Measurements from ENCODE around the gene SLC4A3. TPM values are rescaled to one million over a fixed set of nuclear protein-coding genes. Genes with fewer than 3 reads are reported as not detected.

Gene SLC4A3
- polyA plus RNA-seq, 1 donor (not counting 4 experiments of a cell fraction or from before 2014, with no cell fraction given) = 6.2 TPM

DNA sequence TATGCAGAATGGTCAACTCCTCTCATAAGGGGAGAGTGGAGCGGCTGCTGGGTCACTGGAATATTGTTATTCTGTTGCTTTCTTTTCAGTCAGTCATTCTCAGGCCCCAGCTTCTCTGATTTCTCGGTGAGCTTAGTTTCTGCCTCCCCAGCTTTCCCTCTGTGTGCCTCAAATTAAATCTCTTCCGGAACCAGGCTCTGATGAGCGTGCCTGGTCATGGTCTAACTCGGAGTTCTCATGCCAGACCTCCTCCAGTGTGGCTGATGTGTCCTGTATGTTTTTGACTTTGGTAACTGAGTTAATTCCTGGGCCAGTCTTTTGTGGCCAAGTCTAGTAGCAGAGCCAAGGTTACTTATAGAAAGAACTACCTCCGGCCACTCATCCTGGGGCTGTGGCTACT is 34.7 kb upstream of the SLC4A3 start:
- no peaks in the 10 kb centered on the region for H3K36me3 ChIP-seq (ENCODE audit: control insufficient read depth in 2 of 2, extremely low read depth in 1 of 2, insufficient read depth in 2 of 2, low read length in 2 of 2)
- H3K9me3 ChIP-seq (ENCODE audit: control insufficient read depth, low read depth, low read length) = no peaks in the 10 kb centered on the region
- H4K20me1 ChIP-seq (ENCODE audit: control insufficient read depth, extremely low read depth, insufficient read depth, low read length) = no peaks in the 10 kb centered on the region
- dilution Hi-C loops (cut with MboI; ENCODE audit: extremely low pct_ligation_motif_present, low sequenced_read_pairs) = no loop called here
- DNase-seq (ENCODE audit: low read depth, low spot score) (no peak), FAIRE-seq (no peak)
- no peaks in the 10 kb centered on the region for H3K79me2 ChIP-seq (ENCODE audit: control insufficient read depth, insufficient read depth, low read length)
- H3K9ac ChIP-seq (ENCODE audit: control insufficient read depth, extremely low read depth, insufficient read depth, low read length) = no peak overlapping the region
- H2AFZ ChIP-seq (ENCODE audit: control insufficient read depth, low read length) = no peak overlapping the region
- H3K9me1 ChIP-seq (ENCODE audit: control insufficient read depth, extremely low read depth, insufficient read depth, low read length) = no peaks in the 10 kb centered on the region
- H3K27ac ChIP-seq (ENCODE audit: control insufficient read depth, insufficient read depth, low read length) = no peak overlapping the region
- TF ChIP-seq, protein P1, sequence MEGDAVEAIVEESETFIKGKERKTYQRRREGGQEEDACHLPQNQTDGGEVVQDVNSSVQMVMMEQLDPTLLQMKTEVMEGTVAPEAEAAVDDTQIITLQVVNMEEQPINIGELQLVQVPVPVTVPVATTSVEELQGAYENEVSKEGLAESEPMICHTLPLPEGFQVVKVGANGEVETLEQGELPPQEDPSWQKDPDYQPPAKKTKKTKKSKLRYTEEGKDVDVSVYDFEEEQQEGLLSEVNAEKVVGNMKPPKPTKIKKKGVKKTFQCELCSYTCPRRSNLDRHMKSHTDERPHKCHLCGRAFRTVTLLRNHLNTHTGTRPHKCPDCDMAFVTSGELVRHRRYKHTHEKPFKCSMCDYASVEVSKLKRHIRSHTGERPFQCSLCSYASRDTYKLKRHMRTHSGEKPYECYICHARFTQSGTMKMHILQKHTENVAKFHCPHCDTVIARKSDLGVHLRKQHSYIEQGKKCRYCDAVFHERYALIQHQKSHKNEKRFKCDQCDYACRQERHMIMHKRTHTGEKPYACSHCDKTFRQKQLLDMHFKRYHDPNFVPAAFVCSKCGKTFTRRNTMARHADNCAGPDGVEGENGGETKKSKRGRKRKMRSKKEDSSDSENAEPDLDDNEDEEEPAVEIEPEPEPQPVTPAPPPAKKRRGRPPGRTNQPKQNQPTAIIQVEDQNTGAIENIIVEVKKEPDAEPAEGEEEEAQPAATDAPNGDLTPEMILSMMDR (optimal IDR thresholded peaks at IDR 0.05 in 1 of 3, IDR thresholded peaks at IDR 0.05 in 1 of 3, conservative IDR thresholded peaks at IDR 0.05 in 1 of 3; ENCODE audit: extremely low read depth in 1 of 3, insufficient read depth in 2 of 3, low read length in 3 of 3) = no peak
- TF ChIP-seq EZH2 (IDR thresholded peaks at IDR 0.05; ENCODE audit: low read length) = no peak
- H3K27me3 ChIP-seq (ENCODE audit: control insufficient read depth, extremely low read depth, insufficient read depth, low read length) = no peaks in the 10 kb centered on the region
- no peak overlapping the region for H3K4me2 ChIP-seq (ENCODE audit: control insufficient read depth, extremely low read depth, insufficient read depth, low read depth, low read length)
- peaks cover 5% of the 10 kb centered on the region for H3K4me1 ChIP-seq (ENCODE audit: control insufficient read depth, extremely low read depth, insufficient read depth, low read length)
- no peak overlapping the region for H3K4me3 ChIP-seq (ENCODE audit: control insufficient read depth in 2 of 3, extremely low read depth in 1 of 3, insufficient read depth in 2 of 3, low read depth in 1 of 3, low read length in 3 of 3)

DNA sequence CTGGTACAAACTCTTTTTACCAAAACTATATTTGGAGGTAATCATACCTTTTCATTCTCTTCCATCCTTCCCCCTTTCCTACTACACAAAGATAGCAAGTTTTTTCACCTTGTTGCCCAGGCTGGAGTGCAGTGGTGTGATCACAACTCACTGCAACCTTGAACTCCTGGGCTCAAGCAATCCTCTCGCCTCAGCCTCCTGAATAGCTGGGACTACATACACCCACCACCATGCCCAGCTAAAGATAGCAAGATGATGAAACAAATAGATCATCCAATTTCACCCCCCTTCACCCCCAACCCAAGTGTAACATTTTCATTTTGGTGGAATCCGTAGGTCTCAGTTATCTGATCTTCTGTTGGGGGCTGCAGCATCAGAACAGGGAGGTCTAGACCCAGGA is 34.3 kb upstream of the SLC4A3 start:
- H3K4me2 ChIP-seq (ENCODE audit: control insufficient read depth, extremely low read depth, insufficient read depth, low read depth, low read length) = no peak overlapping the region
- FAIRE-seq (no peak), DNase-seq (ENCODE audit: low read depth, low spot score) (no peak)
- dilution Hi-C loops (cut with MboI; ENCODE audit: extremely low pct_ligation_motif_present, low sequenced_read_pairs) = no loop called here
- H3K9me1 ChIP-seq (ENCODE audit: control insufficient read depth, extremely low read depth, insufficient read depth, low read length) = no peaks in the 10 kb centered on the region
- no peaks in the 10 kb centered on the region for H3K27me3 ChIP-seq (ENCODE audit: control insufficient read depth, extremely low read depth, insufficient read depth, low read length)
- H3K27ac ChIP-seq (ENCODE audit: control insufficient read depth, insufficient read depth, low read length) = no peak overlapping the region
- no peak for TF ChIP-seq EZH2 (IDR thresholded peaks at IDR 0.05; ENCODE audit: low read length)
- TF ChIP-seq, protein P1 (optimal IDR thresholded peaks at IDR 0.05 in 1 of 3, IDR thresholded peaks at IDR 0.05 in 1 of 3, conservative IDR thresholded peaks at IDR 0.05 in 1 of 3; ENCODE audit: extremely low read depth in 1 of 3, insufficient read depth in 2 of 3, low read length in 3 of 3) = no peak
- no peaks in the 10 kb centered on the region for H3K9me3 ChIP-seq (ENCODE audit: control insufficient read depth, low read depth, low read length)
- H3K36me3 ChIP-seq (ENCODE audit: control insufficient read depth in 2 of 2, extremely low read depth in 1 of 2, insufficient read depth in 2 of 2, low read length in 2 of 2) = no peaks in the 10 kb centered on the region
- H2AFZ ChIP-seq (ENCODE audit: control insufficient read depth, low read length) = no peak overlapping the region
- peaks cover 1% of the 10 kb centered on the region for H3K79me2 ChIP-seq (ENCODE audit: control insufficient read depth, insufficient read depth, low read length)
- H3K4me1 ChIP-seq (ENCODE audit: control insufficient read depth, extremely low read depth, insufficient read depth, low read length) = peaks cover 5% of the 10 kb centered on the region
- H3K4me3 ChIP-seq (ENCODE audit: control insufficient read depth in 2 of 3, extremely low read depth in 1 of 3, insufficient read depth in 2 of 3, low read depth in 1 of 3, low read length in 3 of 3) = no peak overlapping the region
- no peak overlapping the region for H3K9ac ChIP-seq (ENCODE audit: control insufficient read depth, extremely low read depth, insufficient read depth, low read length)
- no peaks in the 10 kb centered on the region for H4K20me1 ChIP-seq (ENCODE audit: control insufficient read depth, extremely low read depth, insufficient read depth, low read length)
